Fibroblast of lung (primary cell): ENCODE results near the gene WIZ.

Source experiments
- EZH2 ChIP-seq: IDR thresholded peaks from 2 replicates; pipeline ENCODE4 v1.5.1; 2012; ENCODE audit warnings: low read length, control low read depth, mild to moderate bottlenecking; ENCODE audit errors: missing control alignments
- TF ChIP-seq, protein P1 (sequence below), 2 donors: IDR thresholded peaks in 1 of 2; conservative IDR thresholded peaks in 1 of 2; 1 replicate in 1 of 2; 2 replicates in 1 of 2; pipeline ENCODE4 v1.5.1; 2011 to 2012; ENCODE audit warnings: low read length in 2 of 2, control low read depth in 1 of 2, inconsistent platforms in 1 of 2, low read depth in 1 of 2, mild to moderate bottlenecking in 1 of 2

DNA sequence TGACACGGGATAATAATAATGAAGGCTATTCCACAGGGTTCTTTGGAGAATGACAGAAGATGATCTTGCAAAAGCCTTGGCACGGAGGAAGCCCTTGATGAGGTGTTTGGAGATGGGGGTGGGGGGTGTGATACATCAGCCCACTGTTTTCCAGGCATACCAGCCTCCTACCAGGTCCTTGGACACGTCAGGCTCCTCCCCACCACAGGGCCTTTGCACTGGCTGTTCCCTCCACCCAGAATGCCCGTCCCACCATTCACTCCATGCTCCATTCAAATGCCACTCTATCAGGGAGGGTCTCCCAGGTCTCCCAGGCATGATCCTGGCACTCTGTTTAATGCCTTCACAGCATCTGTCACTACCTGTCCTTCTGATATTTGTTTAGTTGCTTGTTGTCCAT, 2.7 kb downstream of the WIZ start:
- TF ChIP-seq, protein P1, sequence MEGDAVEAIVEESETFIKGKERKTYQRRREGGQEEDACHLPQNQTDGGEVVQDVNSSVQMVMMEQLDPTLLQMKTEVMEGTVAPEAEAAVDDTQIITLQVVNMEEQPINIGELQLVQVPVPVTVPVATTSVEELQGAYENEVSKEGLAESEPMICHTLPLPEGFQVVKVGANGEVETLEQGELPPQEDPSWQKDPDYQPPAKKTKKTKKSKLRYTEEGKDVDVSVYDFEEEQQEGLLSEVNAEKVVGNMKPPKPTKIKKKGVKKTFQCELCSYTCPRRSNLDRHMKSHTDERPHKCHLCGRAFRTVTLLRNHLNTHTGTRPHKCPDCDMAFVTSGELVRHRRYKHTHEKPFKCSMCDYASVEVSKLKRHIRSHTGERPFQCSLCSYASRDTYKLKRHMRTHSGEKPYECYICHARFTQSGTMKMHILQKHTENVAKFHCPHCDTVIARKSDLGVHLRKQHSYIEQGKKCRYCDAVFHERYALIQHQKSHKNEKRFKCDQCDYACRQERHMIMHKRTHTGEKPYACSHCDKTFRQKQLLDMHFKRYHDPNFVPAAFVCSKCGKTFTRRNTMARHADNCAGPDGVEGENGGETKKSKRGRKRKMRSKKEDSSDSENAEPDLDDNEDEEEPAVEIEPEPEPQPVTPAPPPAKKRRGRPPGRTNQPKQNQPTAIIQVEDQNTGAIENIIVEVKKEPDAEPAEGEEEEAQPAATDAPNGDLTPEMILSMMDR (conservative IDR thresholded peaks at IDR 0.05 in 1 of 2, IDR thresholded peaks at IDR 0.05 in 1 of 2; ENCODE audit: low read depth in 1 of 2, low read length in 2 of 2) = no peak
- no peak for TF ChIP-seq EZH2
